ENCODE measurements around the gene CNST. TPM values are rescaled to one million over a fixed set of nuclear protein-coding genes. Genes with fewer than 3 reads are reported as not detected.
A peak's percentile ranks its signal among the peaks of the same experiment; 100 is the strongest.

The CNST gene
- total and polyA plus RNA-seq, 2 of the 13 experiments (the other 11 are each of a cell fraction or from before 2014, with no cell fraction given) = 6.3 to 12.4 TPM

GRCh38 chr1:246566128-246566812, at the start of gene CNST, which contains the start of gene TFB2M (continued):
- no peak for TF ChIP-seq ZNF512B (CRISPR knock-in tag; IDR thresholded peaks at IDR 0.05; ENCODE audit: borderline replicate concordance)
- no peak for TF ChIP-seq ZNF34 (CRISPR knock-in tag; IDR thresholded peaks at IDR 0.05; ENCODE audit: borderline replicate concordance)
- TF ChIP-seq YEATS2 (CRISPR knock-in tag; IDR thresholded peaks at IDR 0.05; ENCODE audit: borderline replicate concordance) = peak; percentile 96
- TF ChIP-seq FOXJ3 (CRISPR knock-in tag; IDR thresholded peaks at IDR 0.05; ENCODE audit: borderline replicate concordance) = peak; percentile 82
- TF ChIP-seq SRSF1 (optimal IDR thresholded peaks at IDR 0.05; ENCODE audit: low read depth, low read length) = no peak
- TF ChIP-seq PRPF4 (IDR thresholded peaks at IDR 0.05; ENCODE audit: low read depth, low read length, poor library complexity, severe bottlenecking) = no peak
- TF ChIP-seq MEIS1 (CRISPR knock-in tag; IDR thresholded peaks at IDR 0.05; ENCODE audit: borderline replicate concordance) = no peak
- no peak for TF ChIP-seq JDP2 (CRISPR knock-in tag; IDR thresholded peaks at IDR 0.05; ENCODE audit: borderline replicate concordance)
- 0 out of 2 replicates have a peak, but pooled peaks have one; percentile 18 for TF ChIP-seq STAT5B (CRISPR knock-in tag; IDR thresholded peaks at IDR 0.05)
- no peak for TF ChIP-seq ZNF20 (CRISPR knock-in tag; IDR thresholded peaks at IDR 0.05)
- no peak for TF ChIP-seq PBX3 (CRISPR knock-in tag; IDR thresholded peaks at IDR 0.05; ENCODE audit: borderline replicate concordance)
- TF ChIP-seq ZMYM4 (CRISPR knock-in tag; IDR thresholded peaks at IDR 0.05) = peak; percentile 89
- peak; percentile 23; the same call in 1 of the 2 replicates for TF ChIP-seq KLF13 (CRISPR knock-in tag; IDR thresholded peaks at IDR 0.05)
- TF ChIP-seq ZNF337 (CRISPR knock-in tag; IDR thresholded peaks at IDR 0.05; ENCODE audit: borderline replicate concordance, low read depth) = no peak; the same call in 1 of the 2 replicates
- 0 out of 2 replicates have a peak, but pooled peaks have one; percentile 48 for TF ChIP-seq RFXAP (CRISPR knock-in tag; IDR thresholded peaks at IDR 0.05; ENCODE audit: borderline replicate concordance)
- TF ChIP-seq FOSL2 (CRISPR knock-in tag; IDR thresholded peaks at IDR 0.05) = peak; percentile 11
- TF ChIP-seq GTF2F1 (IDR thresholded peaks at IDR 0.05; ENCODE audit: low read length) = no peak
- no peak for TF ChIP-seq ZNF432 (CRISPR knock-in tag; IDR thresholded peaks at IDR 0.05; ENCODE audit: borderline replicate concordance)
- no peak for TF ChIP-seq FIP1L1 (IDR thresholded peaks at IDR 0.05; ENCODE audit: borderline replicate concordance, insufficient read depth, low read depth, low read length)
- peak; percentile 94 for TF ChIP-seq HNF1B (CRISPR knock-in tag; IDR thresholded peaks at IDR 0.05)
- no peak for TF ChIP-seq RELA (CRISPR knock-in tag; IDR thresholded peaks at IDR 0.05)

Measured in HepG2 (cell line).